ENCODE measurements around the gene CCL22. TPM values are rescaled to one million over a fixed set of nuclear protein-coding genes. Genes with fewer than 3 reads are reported as not detected.

CCL22 gene
- total RNA-seq, 1 experiment from 2014 or later: not detected

DNA sequence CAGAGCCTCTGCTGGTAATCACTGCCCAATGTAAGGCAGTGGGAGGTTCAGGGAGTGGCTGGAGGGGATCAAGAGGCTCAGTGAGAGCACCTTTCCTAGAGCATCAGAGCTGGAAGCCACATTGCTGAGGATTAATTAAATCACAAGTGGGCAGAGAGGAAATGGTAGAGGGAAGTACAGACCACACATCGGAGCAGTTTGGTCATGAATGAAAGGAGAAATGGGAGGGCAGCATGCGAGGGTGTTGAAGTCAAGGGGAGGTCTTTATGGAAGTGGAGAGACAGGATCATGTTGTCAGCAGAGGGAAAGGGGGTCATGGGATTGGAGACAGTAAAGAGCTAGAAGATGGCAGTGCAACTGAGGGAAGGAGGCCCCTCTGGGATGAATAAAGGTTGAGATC is 48.3 kb downstream of the CCL22 start:
- no peak overlapping the region for H3T11ph ChIP-seq (ENCODE audit: low read length)
- H3K36me3 Mint-ChIP-seq (ENCODE audit: insufficient read depth in 1 of 3, low read depth in 3 of 3): no peaks in the 10 kb centered on the region
- no peak overlapping the region for H3K9ac ChIP-seq (ENCODE audit: extremely low read depth, insufficient read length, low read length)
- H3K79me1 ChIP-seq (ENCODE audit: insufficient read depth, low read depth, low read length, poor library complexity, severe bottlenecking): no peaks in the 10 kb centered on the region
- no peak overlapping the region for H3K27ac ChIP-seq (ENCODE audit: insufficient read length, low read depth, low read length)
- no peak overlapping the region for H3K56ac ChIP-seq (ENCODE audit: insufficient read length, low read depth, low read length)
- H3K79me2 ChIP-seq (ENCODE audit: insufficient read depth, low read length): no peaks in the 10 kb centered on the region
- H4K91ac ChIP-seq (ENCODE audit: insufficient read length, low read depth, low read length): no peak overlapping the region
- H3K14ac ChIP-seq (ENCODE audit: insufficient read depth, low read length): no peak overlapping the region
- peaks cover 6% of the 10 kb centered on the region for H3K27me3 Mint-ChIP-seq (ENCODE audit: low read depth)
- no peak overlapping the region for H2BK20ac ChIP-seq (ENCODE audit: low read depth, low read length, poor library complexity, severe bottlenecking)
- H3K4me2 ChIP-seq (ENCODE audit: insufficient read depth, insufficient read length, low read length): no peak overlapping the region
- no peak overlapping the region for H3K4ac ChIP-seq (ENCODE audit: low read depth, low read length)
- no peaks in the 10 kb centered on the region for H3K9me3 ChIP-seq (ENCODE audit: control insufficient read depth, low read depth, low read length)
- no peak overlapping the region for H2AK5ac ChIP-seq (ENCODE audit: insufficient read length, low read length)
- H4K5ac ChIP-seq (ENCODE audit: insufficient read length, low read depth, low read length): no peak overlapping the region
- no peaks in the 10 kb centered on the region; a peak in 1 of 5 replicates for H3K9me3 Mint-ChIP-seq
- no CpG with 5 or more reads among the region's 2 CpGs for WGBS (ENCODE audit: extremely low coverage, insufficient read length, low lambda C conversion rate)
- H2BK120ac ChIP-seq (ENCODE audit: low read depth, low read length, poor library complexity, severe bottlenecking): no peak overlapping the region
- no peak overlapping the region for H2AFZ ChIP-seq (ENCODE audit: low read length)
- no peak overlapping the region for H2BK12ac ChIP-seq (ENCODE audit: insufficient read length, low read depth, low read length)
- no peak overlapping the region for H3K18ac ChIP-seq (ENCODE audit: insufficient read length, low read depth, low read length)
- H2BK15ac ChIP-seq (ENCODE audit: low read depth, low read length): no peak overlapping the region
- no peak overlapping the region for H4K8ac ChIP-seq (replicated peaks; ENCODE audit: insufficient read length, low read depth, low read length)
- no peaks in the 10 kb centered on the region for H3K4me1 ChIP-seq (ENCODE audit: insufficient read depth, low read length)
- H3K27ac Mint-ChIP-seq: no peak overlapping the region
- no peaks in the 10 kb centered on the region for H3K27me3 ChIP-seq (ENCODE audit: insufficient read depth, low read length)
- H3K23me2 ChIP-seq (ENCODE audit: insufficient read length, low read depth, low read length, poor library complexity, severe bottlenecking): no peaks in the 10 kb centered on the region
- no peak for DNase-seq
- H2BK5ac ChIP-seq (ENCODE audit: insufficient read length, low read length): no peak overlapping the region
- H3K23ac ChIP-seq (ENCODE audit: insufficient read length, low read depth, low read length): no peak overlapping the region
- no peak overlapping the region for H3K4me3 Mint-ChIP-seq
- peaks cover 2 to 5% of the 10 kb centered on the region in 2 experiments; a peak in 1 of 4 replicates for H3K4me1 Mint-ChIP-seq
- TF ChIP-seq, protein P1, sequence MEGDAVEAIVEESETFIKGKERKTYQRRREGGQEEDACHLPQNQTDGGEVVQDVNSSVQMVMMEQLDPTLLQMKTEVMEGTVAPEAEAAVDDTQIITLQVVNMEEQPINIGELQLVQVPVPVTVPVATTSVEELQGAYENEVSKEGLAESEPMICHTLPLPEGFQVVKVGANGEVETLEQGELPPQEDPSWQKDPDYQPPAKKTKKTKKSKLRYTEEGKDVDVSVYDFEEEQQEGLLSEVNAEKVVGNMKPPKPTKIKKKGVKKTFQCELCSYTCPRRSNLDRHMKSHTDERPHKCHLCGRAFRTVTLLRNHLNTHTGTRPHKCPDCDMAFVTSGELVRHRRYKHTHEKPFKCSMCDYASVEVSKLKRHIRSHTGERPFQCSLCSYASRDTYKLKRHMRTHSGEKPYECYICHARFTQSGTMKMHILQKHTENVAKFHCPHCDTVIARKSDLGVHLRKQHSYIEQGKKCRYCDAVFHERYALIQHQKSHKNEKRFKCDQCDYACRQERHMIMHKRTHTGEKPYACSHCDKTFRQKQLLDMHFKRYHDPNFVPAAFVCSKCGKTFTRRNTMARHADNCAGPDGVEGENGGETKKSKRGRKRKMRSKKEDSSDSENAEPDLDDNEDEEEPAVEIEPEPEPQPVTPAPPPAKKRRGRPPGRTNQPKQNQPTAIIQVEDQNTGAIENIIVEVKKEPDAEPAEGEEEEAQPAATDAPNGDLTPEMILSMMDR (conservative IDR thresholded peaks at IDR 0.05): no peak
- no peaks in the 10 kb centered on the region for H4K20me1 ChIP-seq (ENCODE audit: control insufficient read depth, insufficient read depth, insufficient read length)

Measured in H9 (cell line).